Measurements from ENCODE around the gene JPT1. TPM values are rescaled to one million over a fixed set of nuclear protein-coding genes. Genes with fewer than 3 reads are reported as not detected.

Gene JPT1
- total RNA-seq, 1 experiment from 2014 or later, result 210 TPM

- no peak for TF ChIP-seq CTCF (IDR thresholded peaks at IDR 0.05; ENCODE audit: insufficient read depth in 1 of 2, low read depth in 1 of 2, low read length in 1 of 2, severe bottlenecking in 1 of 2, unreplicated experiment in 1 of 2)
- H3K4me1 ChIP-seq, result peaks cover 11% of the 10 kb centered on the region
- intact Hi-C loops (cut with micrococcal nuclease; ENCODE audit: unreplicated experiment), result no loop called here
- Mint-ChIP-seq H3K9me3 (ENCODE audit: unreplicated experiment) (no peaks in the 10 kb centered on the region), H3K4me1 (ENCODE audit: low read depth, unreplicated experiment) (peaks cover 6% of the 10 kb centered on the region), H3K36me3 (ENCODE audit: insufficient read depth, unreplicated experiment) (peaks cover 100% of the 10 kb centered on the region), H3K4me3 (ENCODE audit: unreplicated experiment) (no peak overlapping the region), H3K27ac (ENCODE audit: unreplicated experiment) (no peak overlapping the region), H3K27me3 (ENCODE audit: insufficient read depth, unreplicated experiment) (no peaks in the 10 kb centered on the region)
- POLR2A ChIA-PET, result no interaction called here
- DNase-seq, result no peak
- no TSS peak for BruUV-seq (replicated peaks)
- H3K9me3 ChIP-seq, result no peaks in the 10 kb centered on the region
- H3K27me3 ChIP-seq (replicated peaks; ENCODE audit: control insufficient read depth, insufficient read depth, low read length), result no peaks in the 10 kb centered on the region
- CTCF ChIA-PET, result no interaction called here
- H3K4me3 ChIP-seq (ENCODE audit: low read depth, low read length), result no peak overlapping the region
- H3K36me3 ChIP-seq (ENCODE audit: control insufficient read depth, insufficient read depth, low read length), result peaks cover 4% of the 10 kb centered on the region
Measured at GRCh38 chr17:75176625-75177024, 22.3 kb upstream of the JPT1 start.

DNA sequence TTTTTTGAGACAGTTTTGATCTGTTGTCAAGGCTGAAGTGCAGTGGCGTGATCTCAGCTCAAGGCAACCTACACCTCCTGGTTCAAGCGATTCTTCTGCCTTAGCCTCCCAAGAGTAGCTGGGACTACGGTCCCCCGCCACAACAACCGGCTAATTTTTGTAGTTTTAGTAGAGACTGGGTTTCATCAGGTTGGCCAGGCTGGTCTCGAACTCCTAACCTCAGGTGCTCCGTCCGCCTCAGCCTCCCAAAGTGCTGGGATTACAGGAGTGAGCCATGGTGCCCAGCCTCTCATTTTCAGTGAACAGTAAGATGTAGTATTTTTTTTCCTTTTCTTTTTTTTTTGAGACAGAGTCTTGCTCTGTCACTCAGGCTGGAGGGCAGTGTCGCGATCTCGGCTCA is 20.7 kb upstream of the JPT1 start:
- no TSS peak for BruUV-seq (replicated peaks)
- H3K36me3 ChIP-seq (ENCODE audit: control insufficient read depth, insufficient read depth, low read length), result peaks cover 3% of the 10 kb centered on the region
- ChIA-PET POLR2A (no interaction called here), CTCF (interaction anchor here (1.6 kb wide), 1 partner anchor 27 kb away, joined by 6 read pairs; no protein-coding TSS in a partner anchor)
- Mint-ChIP-seq H3K4me3 (ENCODE audit: unreplicated experiment) (no peak overlapping the region), H3K4me1 (ENCODE audit: low read depth, unreplicated experiment) (no peaks in the 10 kb centered on the region), H3K9me3 (ENCODE audit: unreplicated experiment) (no peaks in the 10 kb centered on the region), H3K27me3 (ENCODE audit: insufficient read depth, unreplicated experiment) (no peaks in the 10 kb centered on the region), H3K36me3 (ENCODE audit: insufficient read depth, unreplicated experiment) (peaks cover 100% of the 10 kb centered on the region), H3K27ac (ENCODE audit: unreplicated experiment) (no peak overlapping the region)
- no peak for DNase-seq
- no peaks in the 10 kb centered on the region for H3K4me1 ChIP-seq
- no peak overlapping the region for H3K4me3 ChIP-seq (ENCODE audit: low read depth, low read length)
- intact Hi-C loops (cut with micrococcal nuclease; ENCODE audit: unreplicated experiment), result no loop called here
- H3K9me3 ChIP-seq, result no peaks in the 10 kb centered on the region
- TF ChIP-seq CTCF (IDR thresholded peaks at IDR 0.05; ENCODE audit: insufficient read depth in 1 of 2, low read depth in 1 of 2, low read length in 1 of 2, severe bottlenecking in 1 of 2, unreplicated experiment in 1 of 2), result no peak
- no peaks in the 10 kb centered on the region for H3K27me3 ChIP-seq (replicated peaks; ENCODE audit: control insufficient read depth, insufficient read depth, low read length)

DNA sequence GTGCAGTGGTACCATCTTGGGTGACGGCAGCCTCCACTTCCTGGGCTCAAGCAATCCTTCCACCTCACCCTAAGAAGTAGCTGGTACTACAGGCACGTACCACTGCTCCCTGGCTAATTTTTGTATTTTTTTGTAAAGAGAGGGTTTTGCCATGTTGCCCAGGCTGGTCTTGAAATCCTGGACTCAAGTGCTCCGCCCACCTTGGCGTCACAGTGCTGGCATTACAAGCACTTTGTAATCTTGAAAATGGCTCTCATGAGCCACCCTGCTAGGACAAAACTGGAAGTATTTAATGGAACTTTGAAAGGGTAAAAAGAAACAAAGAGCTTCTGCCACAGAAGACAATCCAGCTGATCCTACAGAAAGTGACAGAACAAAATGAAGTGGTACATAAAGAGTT is 19.2 kb upstream of the JPT1 start:
- CTCF ChIA-PET, result interaction anchor here (0.6 to 1.6 kb wide), 3 partner anchors 28 to 161 kb away, joined by 3 to 6 read pairs (median 6); partner anchors contain the start of gene MRPL58
- H3K36me3 ChIP-seq (ENCODE audit: control insufficient read depth, insufficient read depth, low read length), result peaks cover 2% of the 10 kb centered on the region
- intact Hi-C loops (cut with micrococcal nuclease; ENCODE audit: unreplicated experiment), result no loop called here
- H3K4me3 ChIP-seq (ENCODE audit: low read depth, low read length), result no peak overlapping the region
- Mint-ChIP-seq H3K27ac (ENCODE audit: unreplicated experiment) (no peak overlapping the region), H3K36me3 (ENCODE audit: insufficient read depth, unreplicated experiment) (peaks cover 100% of the 10 kb centered on the region), H3K4me1 (ENCODE audit: low read depth, unreplicated experiment) (no peaks in the 10 kb centered on the region), H3K9me3 (ENCODE audit: unreplicated experiment) (no peaks in the 10 kb centered on the region), H3K4me3 (ENCODE audit: unreplicated experiment) (no peak overlapping the region), H3K27me3 (ENCODE audit: insufficient read depth, unreplicated experiment) (no peaks in the 10 kb centered on the region)
- BruUV-seq (replicated peaks), result no TSS peak
- DNase-seq, result no peak
- POLR2A ChIA-PET, result interaction anchor here (0.6 to 0.8 kb wide), 2 partner anchors 19 to 137 kb away, joined by 3 to 4 read pairs; partner anchors contain the start of gene JPT1
- TF ChIP-seq CTCF (IDR thresholded peaks at IDR 0.05; ENCODE audit: insufficient read depth in 1 of 2, low read depth in 1 of 2, low read length in 1 of 2, severe bottlenecking in 1 of 2, unreplicated experiment in 1 of 2), result no peak
- no peaks in the 10 kb centered on the region for H3K9me3 ChIP-seq
- no peaks in the 10 kb centered on the region for H3K4me1 ChIP-seq
- H3K27me3 ChIP-seq (replicated peaks; ENCODE audit: control insufficient read depth, insufficient read depth, low read length), result no peaks in the 10 kb centered on the region

Data from Caco-2 (cell line).